ENCODE results near the gene CRB3. TPM values are rescaled to one million over a fixed set of nuclear protein-coding genes. Genes with fewer than 3 reads are reported as not detected.

The CRB3 gene
- total and polyA plus RNA-seq, 2 experiments from 2014 or later = 11.8 to 44.4 TPM

DNA sequence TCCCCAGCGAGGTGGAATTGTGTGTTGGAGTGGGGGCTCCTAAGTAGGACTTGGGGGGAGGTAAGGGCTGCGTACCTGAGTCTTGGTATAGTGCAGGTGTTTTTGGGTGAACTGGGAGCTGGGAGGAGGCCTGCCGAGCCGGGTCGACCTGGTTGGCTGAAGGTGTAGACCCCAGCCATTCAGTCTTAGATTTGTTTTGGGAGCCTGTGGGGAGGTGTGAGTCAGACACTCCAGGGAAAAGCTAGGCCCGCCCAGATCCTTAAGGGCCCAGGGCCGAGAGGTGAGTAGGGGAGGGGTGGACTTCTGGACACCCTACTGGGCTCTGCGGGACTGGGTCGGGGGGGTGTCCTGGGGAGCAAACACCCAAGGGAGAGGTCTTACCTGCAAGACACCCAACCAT, 935 bp downstream of the CRB3 start (continued):
- TF ChIP-seq, protein P1, sequence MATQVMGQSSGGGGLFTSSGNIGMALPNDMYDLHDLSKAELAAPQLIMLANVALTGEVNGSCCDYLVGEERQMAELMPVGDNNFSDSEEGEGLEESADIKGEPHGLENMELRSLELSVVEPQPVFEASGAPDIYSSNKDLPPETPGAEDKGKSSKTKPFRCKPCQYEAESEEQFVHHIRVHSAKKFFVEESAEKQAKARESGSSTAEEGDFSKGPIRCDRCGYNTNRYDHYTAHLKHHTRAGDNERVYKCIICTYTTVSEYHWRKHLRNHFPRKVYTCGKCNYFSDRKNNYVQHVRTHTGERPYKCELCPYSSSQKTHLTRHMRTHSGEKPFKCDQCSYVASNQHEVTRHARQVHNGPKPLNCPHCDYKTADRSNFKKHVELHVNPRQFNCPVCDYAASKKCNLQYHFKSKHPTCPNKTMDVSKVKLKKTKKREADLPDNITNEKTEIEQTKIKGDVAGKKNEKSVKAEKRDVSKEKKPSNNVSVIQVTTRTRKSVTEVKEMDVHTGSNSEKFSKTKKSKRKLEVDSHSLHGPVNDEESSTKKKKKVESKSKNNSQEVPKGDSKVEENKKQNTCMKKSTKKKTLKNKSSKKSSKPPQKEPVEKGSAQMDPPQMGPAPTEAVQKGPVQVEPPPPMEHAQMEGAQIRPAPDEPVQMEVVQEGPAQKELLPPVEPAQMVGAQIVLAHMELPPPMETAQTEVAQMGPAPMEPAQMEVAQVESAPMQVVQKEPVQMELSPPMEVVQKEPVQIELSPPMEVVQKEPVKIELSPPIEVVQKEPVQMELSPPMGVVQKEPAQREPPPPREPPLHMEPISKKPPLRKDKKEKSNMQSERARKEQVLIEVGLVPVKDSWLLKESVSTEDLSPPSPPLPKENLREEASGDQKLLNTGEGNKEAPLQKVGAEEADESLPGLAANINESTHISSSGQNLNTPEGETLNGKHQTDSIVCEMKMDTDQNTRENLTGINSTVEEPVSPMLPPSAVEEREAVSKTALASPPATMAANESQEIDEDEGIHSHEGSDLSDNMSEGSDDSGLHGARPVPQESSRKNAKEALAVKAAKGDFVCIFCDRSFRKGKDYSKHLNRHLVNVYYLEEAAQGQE (IDR thresholded peaks at IDR 0.05; ENCODE audit: unreplicated experiment) = no peak
- no peak for TF ChIP-seq EZH2phosphoT487 (IDR thresholded peaks at IDR 0.05; ENCODE audit: unreplicated experiment)
- no peak for TF ChIP-seq NANOG (IDR thresholded peaks at IDR 0.05; ENCODE audit: borderline replicate concordance)
- TF ChIP-seq JUNB (IDR thresholded peaks at IDR 0.05; ENCODE audit: unreplicated experiment) = no peak
- no peak for TF ChIP-seq EZH2 (IDR thresholded peaks at IDR 0.05; ENCODE audit: low read depth, unreplicated experiment)
- TF ChIP-seq POLR2AphosphoS5 (IDR thresholded peaks at IDR 0.05; ENCODE audit: low read depth) = no peak
- no peak for TF ChIP-seq ZNF114 (CRISPR knock-in tag; IDR thresholded peaks at IDR 0.05)
- TF ChIP-seq, protein P2, sequence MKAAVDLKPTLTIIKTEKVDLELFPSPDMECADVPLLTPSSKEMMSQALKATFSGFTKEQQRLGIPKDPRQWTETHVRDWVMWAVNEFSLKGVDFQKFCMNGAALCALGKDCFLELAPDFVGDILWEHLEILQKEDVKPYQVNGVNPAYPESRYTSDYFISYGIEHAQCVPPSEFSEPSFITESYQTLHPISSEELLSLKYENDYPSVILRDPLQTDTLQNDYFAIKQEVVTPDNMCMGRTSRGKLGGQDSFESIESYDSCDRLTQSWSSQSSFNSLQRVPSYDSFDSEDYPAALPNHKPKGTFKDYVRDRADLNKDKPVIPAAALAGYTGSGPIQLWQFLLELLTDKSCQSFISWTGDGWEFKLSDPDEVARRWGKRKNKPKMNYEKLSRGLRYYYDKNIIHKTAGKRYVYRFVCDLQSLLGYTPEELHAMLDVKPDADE (IDR thresholded peaks at IDR 0.05) = no peak

DNA sequence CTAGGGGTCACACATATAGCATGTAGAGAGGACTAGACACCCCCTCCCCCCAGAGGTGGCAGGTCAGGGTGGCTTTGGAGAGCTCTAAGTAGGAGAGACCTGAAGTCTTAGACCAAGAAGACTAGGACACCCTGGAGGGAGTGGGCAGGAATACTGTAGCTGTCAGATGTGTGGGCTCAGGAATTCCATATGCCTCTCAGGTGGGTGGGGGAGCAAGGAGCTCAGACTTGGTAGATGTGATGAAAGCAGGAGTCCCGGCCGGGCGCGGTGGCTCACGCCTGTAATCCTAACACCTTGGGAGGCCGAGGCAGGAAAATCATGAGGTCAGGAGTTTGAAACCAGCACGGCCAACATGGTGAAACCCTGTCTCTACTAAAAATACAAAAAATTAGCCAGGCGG, 1.6 kb downstream of the CRB3 start:
- Histone ChIP-seq H3K27ac (ENCODE audit: low read depth) (no peak overlapping the region), H3K4me2 (no peak overlapping the region), H3K4me3 (no peak overlapping the region), H3K4me1 (ENCODE audit: insufficient read depth) (0 out of 2 replicates have a peak, but pooled peaks cover 6% of the 10 kb centered on the region), H3K27me3 (ENCODE audit: insufficient read depth) (peaks cover 5% of the 10 kb centered on the region; the same call in 1 of the 2 replicates), H3K79me2 (replicated peaks; ENCODE audit: insufficient read depth) (peaks cover 6% of the 10 kb centered on the region; the same call in 1 of the 2 replicates), H3K9me2 (ENCODE audit: insufficient read depth) (no peaks in the 10 kb centered on the region), H4K20me1 (replicated peaks; ENCODE audit: insufficient read depth) (no peaks in the 10 kb centered on the region), H3K36me3 (ENCODE audit: insufficient read depth) (no peaks in the 10 kb centered on the region), H3F3A (replicated peaks; ENCODE audit: low read depth) (no peaks in the 10 kb centered on the region), H2AFZ (no peak overlapping the region)
- H3K9me3 Mint-ChIP-seq = no peaks in the 10 kb centered on the region
- peaks cover 16% of the 10 kb centered on the region for H3K27me3 Mint-ChIP-seq (ENCODE audit: insufficient read depth, low read depth, poor library complexity)
- no peak for DNase-seq (ENCODE audit: low spot score)
- ATAC-seq = no peak
- H3K4me1 Mint-ChIP-seq = peaks cover 11% of the 10 kb centered on the region; the same call in 2 of the 3 replicates
- no peak overlapping the region for H3K27ac Mint-ChIP-seq
- H3K36me3 Mint-ChIP-seq (ENCODE audit: low read depth) = peaks cover 19% of the 10 kb centered on the region
- peak overlapping the region; percentile 83 for H3K4me3 Mint-ChIP-seq
- TF ChIP-seq JUNB (IDR thresholded peaks at IDR 0.05; ENCODE audit: unreplicated experiment) (no peak), EZH2 (IDR thresholded peaks at IDR 0.05; ENCODE audit: low read depth, unreplicated experiment) (no peak), CREB1 (CRISPR knock-in tag; IDR thresholded peaks at IDR 0.05; ENCODE audit: low read depth) (no peak), ZNF114 (CRISPR knock-in tag; IDR thresholded peaks at IDR 0.05) (no peak), POLR2AphosphoS5 (IDR thresholded peaks at IDR 0.05; ENCODE audit: low read depth) (no peak), ZNF331 (CRISPR knock-in tag; IDR thresholded peaks at IDR 0.05; ENCODE audit: low read depth) (no peak), EZH2phosphoT487 (IDR thresholded peaks at IDR 0.05; ENCODE audit: unreplicated experiment) (no peak)
- TF ChIP-seq, protein P2 (IDR thresholded peaks at IDR 0.05) = no peak
- TF ChIP-seq, protein P3, sequence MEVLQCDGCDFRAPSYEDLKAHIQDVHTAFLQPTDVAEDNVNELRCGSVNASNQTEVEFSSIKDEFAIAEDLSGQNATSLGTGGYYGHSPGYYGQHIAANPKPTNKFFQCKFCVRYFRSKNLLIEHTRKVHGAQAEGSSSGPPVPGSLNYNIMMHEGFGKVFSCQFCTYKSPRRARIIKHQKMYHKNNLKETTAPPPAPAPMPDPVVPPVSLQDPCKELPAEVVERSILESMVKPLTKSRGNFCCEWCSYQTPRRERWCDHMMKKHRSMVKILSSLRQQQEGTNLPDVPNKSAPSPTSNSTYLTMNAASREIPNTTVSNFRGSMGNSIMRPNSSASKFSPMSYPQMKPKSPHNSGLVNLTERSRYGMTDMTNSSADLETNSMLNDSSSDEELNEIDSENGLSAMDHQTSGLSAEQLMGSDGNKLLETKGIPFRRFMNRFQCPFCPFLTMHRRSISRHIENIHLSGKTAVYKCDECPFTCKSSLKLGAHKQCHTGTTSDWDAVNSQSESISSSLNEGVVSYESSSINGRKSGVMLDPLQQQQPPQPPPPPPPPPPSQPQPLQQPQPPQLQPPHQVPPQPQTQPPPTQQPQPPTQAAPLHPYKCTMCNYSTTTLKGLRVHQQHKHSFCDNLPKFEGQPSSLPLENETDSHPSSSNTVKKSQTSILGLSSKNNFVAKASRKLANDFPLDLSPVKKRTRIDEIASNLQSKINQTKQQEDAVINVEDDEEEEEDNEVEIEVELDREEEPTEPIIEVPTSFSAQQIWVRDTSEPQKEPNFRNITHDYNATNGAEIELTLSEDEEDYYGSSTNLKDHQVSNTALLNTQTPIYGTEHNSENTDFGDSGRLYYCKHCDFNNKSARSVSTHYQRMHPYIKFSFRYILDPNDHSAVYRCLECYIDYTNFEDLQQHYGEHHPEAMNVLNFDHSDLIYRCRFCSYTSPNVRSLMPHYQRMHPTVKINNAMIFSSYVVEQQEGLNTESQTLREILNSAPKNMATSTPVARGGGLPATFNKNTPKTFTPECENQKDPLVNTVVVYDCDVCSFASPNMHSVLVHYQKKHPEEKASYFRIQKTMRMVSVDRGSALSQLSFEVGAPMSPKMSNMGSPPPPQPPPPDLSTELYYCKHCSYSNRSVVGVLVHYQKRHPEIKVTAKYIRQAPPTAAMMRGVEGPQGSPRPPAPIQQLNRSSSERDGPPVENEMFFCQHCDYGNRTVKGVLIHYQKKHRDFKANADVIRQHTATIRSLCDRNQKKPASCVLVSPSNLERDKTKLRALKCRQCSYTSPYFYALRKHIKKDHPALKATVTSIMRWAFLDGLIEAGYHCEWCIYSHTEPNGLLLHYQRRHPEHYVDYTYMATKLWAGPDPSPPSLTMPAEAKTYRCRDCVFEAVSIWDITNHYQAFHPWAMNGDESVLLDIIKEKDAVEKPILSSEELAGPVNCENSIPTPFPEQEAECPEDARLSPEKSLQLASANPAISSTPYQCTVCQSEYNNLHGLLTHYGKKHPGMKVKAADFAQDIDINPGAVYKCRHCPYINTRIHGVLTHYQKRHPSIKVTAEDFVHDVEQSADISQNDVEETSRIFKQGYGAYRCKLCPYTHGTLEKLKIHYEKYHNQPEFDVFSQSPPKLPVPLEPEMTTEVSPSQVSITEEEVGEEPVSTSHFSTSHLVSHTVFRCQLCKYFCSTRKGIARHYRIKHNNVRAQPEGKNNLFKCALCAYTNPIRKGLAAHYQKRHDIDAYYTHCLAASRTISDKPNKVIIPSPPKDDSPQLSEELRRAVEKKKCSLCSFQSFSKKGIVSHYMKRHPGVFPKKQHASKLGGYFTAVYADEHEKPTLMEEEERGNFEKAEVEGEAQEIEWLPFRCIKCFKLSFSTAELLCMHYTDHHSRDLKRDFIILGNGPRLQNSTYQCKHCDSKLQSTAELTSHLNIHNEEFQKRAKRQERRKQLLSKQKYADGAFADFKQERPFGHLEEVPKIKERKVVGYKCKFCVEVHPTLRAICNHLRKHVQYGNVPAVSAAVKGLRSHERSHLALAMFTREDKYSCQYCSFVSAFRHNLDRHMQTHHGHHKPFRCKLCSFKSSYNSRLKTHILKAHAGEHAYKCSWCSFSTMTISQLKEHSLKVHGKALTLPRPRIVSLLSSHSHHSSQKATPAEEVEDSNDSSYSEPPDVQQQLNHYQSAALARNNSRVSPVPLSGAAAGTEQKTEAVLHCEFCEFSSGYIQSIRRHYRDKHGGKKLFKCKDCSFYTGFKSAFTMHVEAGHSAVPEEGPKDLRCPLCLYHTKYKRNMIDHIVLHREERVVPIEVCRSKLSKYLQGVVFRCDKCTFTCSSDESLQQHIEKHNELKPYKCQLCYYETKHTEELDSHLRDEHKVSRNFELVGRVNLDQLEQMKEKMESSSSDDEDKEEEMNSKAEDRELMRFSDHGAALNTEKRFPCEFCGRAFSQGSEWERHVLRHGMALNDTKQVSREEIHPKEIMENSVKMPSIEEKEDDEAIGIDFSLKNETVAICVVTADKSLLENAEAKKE (CRISPR knock-in tag; IDR thresholded peaks at IDR 0.05) = no peak

All from GM23338 (cell line).